Lower lobe of right lung (tissue), 2 donors: ENCODE measurements around the gene GLCCI1. TPM values are rescaled to one million over a fixed set of nuclear protein-coding genes. Genes with fewer than 3 reads are reported as not detected.

ENCODE experiments used
- ATAC-seq, 2 donors: fragments of 200-7000 bp; cut with Tn5 transposase; one replicate each; pipeline ENCODE4 v1.9.1; 2020 to 2022; ENCODE audit warnings: mild to moderate bottlenecking in 2 of 2, moderate library complexity in 2 of 2
- DNase-seq: peaks from one replicate; pipeline ENCODE4 v3.0.0-alpha.2; 2020
- H3K27ac ChIP-seq: fragments of 200-600 bp; one replicate; pipeline ENCODE4 v1.8.0; 2022
- H3K27me3 ChIP-seq: fragments of 200-600 bp; one replicate; pipeline ENCODE4 v1.8.0; 2022; ENCODE audit warnings: low read depth
- H3K36me3 ChIP-seq: fragments of 200-600 bp; one replicate; pipeline ENCODE4 v1.8.0; 2022; ENCODE audit warnings: mild to moderate bottlenecking
- H3K4me1 ChIP-seq: fragments of 200-600 bp; one replicate; pipeline ENCODE4 v1.8.0; 2022
- H3K4me3 ChIP-seq: fragments of 200-600 bp; one replicate; pipeline ENCODE4 v1.8.0; 2022; ENCODE audit warnings: mild to moderate bottlenecking
- H3K9me3 ChIP-seq: fragments of 200-600 bp; one replicate; pipeline ENCODE4 v1.8.0; 2022
- CTCF ChIP-seq: fragments of 200-600 bp; IDR thresholded peaks from one replicate; pipeline ENCODE4 v1.8.0; 2022; ENCODE audit warnings: antibody characterized with exemption, mild to moderate bottlenecking
- intact Hi-C: fragments of 100-400 bp; cut with DNase I; formaldehyde crosslinking; loops from one replicate; pipeline ENCODE4 v1.11.0; 2022
- total RNA-seq: library from RNA; stranded (reverse); fragmentation: NEBNext Ultra II Directional; extraction: Animal tissue kit (Norgen Biotek cat#: 25700); gene quantifications from one replicate; pipeline ENCODE4 v1.2.1, GENCODE V29; 2021
- donor health status: DM: no; HTN: yes; CAD: no; lungs with severe emphysema.

GLCCI1 gene
- total RNA-seq, 1 donor from 2014 or later: 63.9 TPM

DNA sequence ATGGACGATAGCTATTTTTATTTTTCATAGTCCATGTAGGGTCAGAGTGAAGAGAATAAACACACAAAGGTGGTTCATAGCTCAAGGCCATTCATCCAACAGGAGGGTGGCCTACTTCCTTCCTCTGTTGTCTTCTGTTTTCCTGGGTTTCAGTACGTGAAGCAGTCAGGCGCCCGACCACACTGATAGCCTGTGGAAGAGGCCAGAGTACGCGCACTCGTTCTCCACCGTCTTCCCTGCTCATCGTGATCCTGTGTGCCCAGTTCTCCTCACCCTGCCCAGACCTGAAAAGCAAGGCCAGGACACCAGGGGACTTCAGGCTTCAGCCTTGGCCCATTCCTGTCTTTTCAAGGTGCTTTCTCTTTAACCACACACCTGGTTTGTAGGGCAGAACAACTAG is 134.7 kb downstream of the GLCCI1 start:
- H3K4me3 ChIP-seq: no peak overlapping the region
- no peak overlapping the region for H3K27ac ChIP-seq
- no peak for ATAC-seq
- H3K4me1 ChIP-seq: no peaks in the 10 kb centered on the region
- DNase-seq: no peak
- no peak for TF ChIP-seq CTCF
- H3K27me3 ChIP-seq: no peaks in the 10 kb centered on the region
- H3K9me3 ChIP-seq: no peaks in the 10 kb centered on the region
- intact Hi-C loops: no loop called here
- no peaks in the 10 kb centered on the region for H3K36me3 ChIP-seq

- intact Hi-C loops: no loop called here
- Histone ChIP-seq H3K27ac (no peak overlapping the region), H3K27me3 (no peaks in the 10 kb centered on the region), H3K9me3 (no peaks in the 10 kb centered on the region), H3K36me3 (no peaks in the 10 kb centered on the region), H3K4me3 (no peak overlapping the region), H3K4me1 (no peaks in the 10 kb centered on the region)
- no peak for ATAC-seq
- TF ChIP-seq CTCF: no peak
- no peak for DNase-seq
Observed at GRCh38 chr7:8105449-8106095, 137.0 kb downstream of the GLCCI1 start.

GRCh38 chr7:8109196-8110022 is 140.8 kb downstream of the GLCCI1 start:
- Histone ChIP-seq H3K36me3 (no peaks in the 10 kb centered on the region), H3K4me1 (no peaks in the 10 kb centered on the region), H3K27me3 (no peaks in the 10 kb centered on the region), H3K4me3 (no peak overlapping the region), H3K9me3 (no peaks in the 10 kb centered on the region), H3K27ac (no peak overlapping the region)
- intact Hi-C loops: no loop called here
- DNase-seq (no peak), ATAC-seq (no peak)
- TF ChIP-seq CTCF: no peak

DNA sequence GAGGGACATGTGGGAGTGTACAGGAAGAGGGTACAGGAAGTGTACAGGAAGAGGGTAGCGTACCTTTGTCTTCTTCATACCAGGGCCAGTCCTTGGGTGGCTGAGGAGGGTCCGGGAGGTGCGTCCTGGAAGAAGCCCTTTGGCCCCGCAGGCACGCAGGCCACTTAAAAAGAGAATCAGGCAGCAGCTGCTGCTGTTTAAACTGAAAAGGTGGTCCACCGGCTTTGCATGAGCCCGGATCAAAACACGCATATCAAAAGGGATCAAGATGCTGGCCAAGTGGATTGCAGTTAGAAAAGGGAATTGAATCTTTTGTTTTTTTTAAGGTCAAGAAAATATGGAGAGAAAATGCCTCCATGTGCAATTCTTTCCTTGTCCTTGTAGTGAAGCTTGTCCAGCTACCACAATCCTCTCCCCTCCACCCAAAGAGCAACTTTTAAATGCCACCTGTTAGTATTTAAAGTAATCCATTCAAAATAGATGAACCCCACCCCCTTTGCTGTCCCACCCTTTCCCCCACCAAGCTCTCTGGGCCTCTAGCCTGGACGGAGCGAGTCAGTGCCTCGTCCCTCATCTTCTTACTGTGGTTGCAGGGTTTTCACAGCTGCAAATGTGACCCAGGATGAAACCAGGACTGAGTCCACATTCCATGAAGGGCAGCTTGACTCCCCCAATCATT is 142.8 kb downstream of the GLCCI1 start:
- no peak for ATAC-seq
- DNase-seq: no peak
- Histone ChIP-seq H3K27ac (no peak overlapping the region), H3K27me3 (no peaks in the 10 kb centered on the region), H3K9me3 (no peaks in the 10 kb centered on the region), H3K36me3 (no peaks in the 10 kb centered on the region), H3K4me3 (no peak overlapping the region), H3K4me1 (no peaks in the 10 kb centered on the region)
- intact Hi-C loops: no loop called here
- TF ChIP-seq CTCF: no peak

GRCh38 chr7:8112685-8113084 is 144.1 kb downstream of the GLCCI1 start:
- DNase-seq: no peak
- no peak for TF ChIP-seq CTCF
- Histone ChIP-seq H3K4me1 (no peaks in the 10 kb centered on the region), H3K4me3 (no peak overlapping the region), H3K36me3 (no peaks in the 10 kb centered on the region), H3K27ac (no peak overlapping the region), H3K27me3 (no peaks in the 10 kb centered on the region), H3K9me3 (no peaks in the 10 kb centered on the region)
- ATAC-seq: no peak
- intact Hi-C loops: no loop called here
